OCI-LY1 (cell line): ENCODE measurements around the gene CEP68.

ENCODE experiments used
- H2AFZ ChIP-seq: fragments of 200-600 bp; sonication (generic), shearing (Covaris generic); 2 replicates; pipeline ENCODE4 v1.6.0; 2014; ENCODE audit warnings: antibody characterized with exemption, mild to moderate bottlenecking, low read length
- H3F3A ChIP-seq: fragments of 200-600 bp; sonication (generic), shearing (Covaris generic); 2 replicates; pipeline ENCODE4 v1.6.0; 2014; ENCODE audit warnings: mild to moderate bottlenecking, antibody characterized with exemption, low read length, moderate library complexity; ENCODE audit not compliant: insufficient read depth
- H3K27ac ChIP-seq: fragments of 200-600 bp; sonication (generic); 2 replicates; pipeline ENCODE4 v1.5.1; 2014; ENCODE audit warnings: low read length, mixed run types, mild to moderate bottlenecking, low read depth; ENCODE audit not compliant: poor library complexity, severe bottlenecking
- H3K27me3 ChIP-seq: fragments of 200-600 bp; sonication (generic); 2 replicates; pipeline ENCODE4 v1.6.0; 2014; ENCODE audit warnings: antibody characterized with exemption, mild to moderate bottlenecking, low read length, moderate library complexity; ENCODE audit not compliant: insufficient read depth
- H3K36me3 ChIP-seq: fragments of 200-600 bp; sonication (generic); 2 replicates; pipeline ENCODE4 v1.6.1; 2014; ENCODE audit warnings: mild to moderate bottlenecking, antibody characterized with exemption, low read length, moderate library complexity, mixed read lengths; ENCODE audit not compliant: insufficient read depth
- H3K4me1 ChIP-seq: fragments of 200-600 bp; sonication (generic); 2 replicates; pipeline ENCODE4 v1.5.1; 2014; ENCODE audit warnings: mild to moderate bottlenecking, low read length, moderate library complexity; ENCODE audit not compliant: insufficient read depth, severe bottlenecking
- H3K4me2 ChIP-seq: fragments of 200-600 bp; sonication (generic), shearing (Covaris generic); 2 replicates; pipeline ENCODE4 v1.6.1; 2014; ENCODE audit warnings: low read length
- H3K4me3 ChIP-seq: fragments of 200-600 bp; sonication (generic); 2 replicates; pipeline ENCODE4 v1.5.1; 2014; ENCODE audit warnings: low read length, low read depth, mild to moderate bottlenecking, mixed read lengths; ENCODE audit not compliant: poor library complexity, severe bottlenecking
- H3K79me2 ChIP-seq: fragments of 200-600 bp; shearing (Covaris generic); 2 replicates; pipeline ENCODE4 v1.6.1; 2016; ENCODE audit warnings: mixed run types, low read length, mixed read lengths; ENCODE audit not compliant: insufficient read depth
- H3K9ac ChIP-seq: fragments of 200-600 bp; sonication (generic), shearing (Covaris generic); 2 replicates; pipeline ENCODE4 v1.6.1; 2014; ENCODE audit warnings: mild to moderate bottlenecking, low read length, mixed read lengths
- H3K9me2 ChIP-seq: fragments of 200-600 bp; sonication (generic), shearing (Covaris generic); 2 replicates; pipeline ENCODE4 v1.6.1; 2014; ENCODE audit warnings: low read depth, mild to moderate bottlenecking, low read length, mixed read lengths
- H3K9me3 ChIP-seq: fragments of 200-600 bp; shearing (Covaris generic); 2 replicates; pipeline ENCODE4 v1.6.1; 2014; ENCODE audit warnings: low read length, mixed read lengths
- H4K20me1 ChIP-seq: fragments of 200-600 bp; sonication (generic), shearing (Covaris generic); 2 replicates; pipeline ENCODE4 v1.6.0; 2016; ENCODE audit warnings: mild to moderate bottlenecking, low read length; ENCODE audit not compliant: insufficient read depth
- CTCF ChIP-seq: fragments of 200-600 bp; sonication (generic), shearing (Covaris generic); IDR thresholded peaks from 2 replicates; pipeline ENCODE4 v1.5.1; 2017; ENCODE audit warnings: mild to moderate bottlenecking, antibody characterized with exemption, low read length, moderate library complexity, mixed read lengths
- EZH2 ChIP-seq: fragments of 200-600 bp; sonication (generic), shearing (Covaris generic); IDR thresholded peaks from 2 replicates; pipeline ENCODE4 v1.8.0; 2017; ENCODE audit warnings: borderline replicate concordance, mixed run types, mild to moderate bottlenecking, antibody characterized with exemption, low read length, moderate library complexity, mixed read lengths

CEP68 gene

GRCh38 chr2:65077898-65078297, 21.7 kb downstream of the CEP68 start:
- Histone ChIP-seq H3K4me3 (no peak overlapping the region), H3K79me2 (no peaks in the 10 kb centered on the region), H3K9me3 (no peaks in the 10 kb centered on the region), H3F3A (no peaks in the 10 kb centered on the region), H2AFZ (no peak overlapping the region), H3K9me2 (no peaks in the 10 kb centered on the region), H4K20me1 (no peaks in the 10 kb centered on the region), H3K9ac (no peak overlapping the region), H3K4me2 (no peak overlapping the region), H3K27me3 (no peaks in the 10 kb centered on the region), H3K27ac (peak overlapping the region; percentile 66), H3K4me1 (peaks cover 14% of the 10 kb centered on the region), H3K36me3 (peaks cover 51% of the 10 kb centered on the region)
- TF ChIP-seq CTCF (no peak), EZH2 (no peak)

GRCh38 chr2:65079017-65079416, 22.8 kb downstream of the CEP68 start:
- Histone ChIP-seq H3K36me3 (peaks cover 55% of the 10 kb centered on the region), H3K9me2 (no peaks in the 10 kb centered on the region), H3K4me1 (peaks cover 14% of the 10 kb centered on the region), H3K4me3 (no peak overlapping the region), H4K20me1 (no peaks in the 10 kb centered on the region), H2AFZ (no peak overlapping the region), H3F3A (no peaks in the 10 kb centered on the region), H3K4me2 (no peak overlapping the region), H3K9ac (no peak overlapping the region), H3K27me3 (no peaks in the 10 kb centered on the region), H3K9me3 (no peaks in the 10 kb centered on the region), H3K79me2 (no peaks in the 10 kb centered on the region), H3K27ac (no peak overlapping the region)
- TF ChIP-seq CTCF (no peak), EZH2 (no peak)

- Histone ChIP-seq H3K27ac (no peak overlapping the region), H3K79me2 (no peaks in the 10 kb centered on the region), H3K27me3 (no peaks in the 10 kb centered on the region), H3K9me2 (no peaks in the 10 kb centered on the region), H2AFZ (no peak overlapping the region), H3K4me3 (no peak overlapping the region), H3K9me3 (no peaks in the 10 kb centered on the region), H3K36me3 (peaks cover 72% of the 10 kb centered on the region), H3K4me1 (peaks cover 14% of the 10 kb centered on the region), H3K9ac (no peak overlapping the region), H4K20me1 (no peaks in the 10 kb centered on the region), H3F3A (no peaks in the 10 kb centered on the region), H3K4me2 (no peak overlapping the region)
- TF ChIP-seq CTCF (no peak), EZH2 (no peak)
Observed at GRCh38 chr2:65081232-65081685, 25.0 kb downstream of the CEP68 start.
